Parathyroid adenoma (tissue), 2 donors: Measurements from ENCODE around the gene GPATCH2.

Experiments
- H2AFZ ChIP-seq: fragments of 300-600 bp; sonication (generic); one replicate; pipeline ENCODE4 v1.7.0; 2017; ENCODE audit warnings: antibody characterized with exemption, mild to moderate bottlenecking
- H3K27ac ChIP-seq: fragments of 300-600 bp; sonication (generic); one replicate; pipeline ENCODE4 v1.7.0; 2017
- H3K27me3 ChIP-seq: fragments of 300-600 bp; sonication (generic); one replicate; pipeline ENCODE4 v1.7.0; 2017; ENCODE audit warnings: low read length; ENCODE audit not compliant: control insufficient read depth, insufficient read depth
- H3K36me3 ChIP-seq: fragments of 300-600 bp; sonication (generic); one replicate; pipeline ENCODE4 v1.7.0; 2017; ENCODE audit warnings: low read length; ENCODE audit not compliant: control insufficient read depth, insufficient read depth
- H3K4me1 ChIP-seq: fragments of 300-600 bp; sonication (generic); one replicate; pipeline ENCODE4 v1.7.0; 2017; ENCODE audit warnings: control low read depth
- H3K4me2 ChIP-seq: fragments of 300-600 bp; sonication (generic); one replicate; pipeline ENCODE4 v1.7.0; 2017; ENCODE audit warnings: low read length
- H3K4me3 ChIP-seq: fragments of 300-600 bp; sonication (generic); one replicate; pipeline ENCODE4 v1.7.0; 2017; ENCODE audit warnings: low read depth, low read length
- H3K79me2 ChIP-seq: fragments of 300-600 bp; sonication (generic); one replicate; pipeline ENCODE4 v1.7.0; 2017; ENCODE audit warnings: control low read depth
- H3K9ac ChIP-seq: fragments of 300-600 bp; sonication (generic); one replicate; pipeline ENCODE4 v1.7.0; 2017; ENCODE audit warnings: mild to moderate bottlenecking
- H3K9me3 ChIP-seq: fragments of 300-600 bp; sonication (generic); one replicate; pipeline ENCODE4 v1.7.0; 2017; ENCODE audit warnings: low read length; ENCODE audit not compliant: control insufficient read depth
- TF ChIP-seq, protein P1 (sequence below): fragments of 300-600 bp; sonication (generic); IDR thresholded peaks from one replicate; pipeline ENCODE4 v1.7.0; 2017; ENCODE audit warnings: antibody characterized with exemption, mild to moderate bottlenecking
- donor health status: primary hyperparathyroidism.

GPATCH2 gene

GRCh38 chr1:217484871-217485270 lies 146.0 kb downstream of the GPATCH2 start:
- H3K4me1 ChIP-seq = no peaks in the 10 kb centered on the region
- H2AFZ ChIP-seq = no peak overlapping the region
- H3K4me2 ChIP-seq = no peak overlapping the region
- peaks cover 2% of the 10 kb centered on the region for H3K36me3 ChIP-seq
- H3K27ac ChIP-seq = no peak overlapping the region
- no peaks in the 10 kb centered on the region for H3K27me3 ChIP-seq
- TF ChIP-seq, protein P1, sequence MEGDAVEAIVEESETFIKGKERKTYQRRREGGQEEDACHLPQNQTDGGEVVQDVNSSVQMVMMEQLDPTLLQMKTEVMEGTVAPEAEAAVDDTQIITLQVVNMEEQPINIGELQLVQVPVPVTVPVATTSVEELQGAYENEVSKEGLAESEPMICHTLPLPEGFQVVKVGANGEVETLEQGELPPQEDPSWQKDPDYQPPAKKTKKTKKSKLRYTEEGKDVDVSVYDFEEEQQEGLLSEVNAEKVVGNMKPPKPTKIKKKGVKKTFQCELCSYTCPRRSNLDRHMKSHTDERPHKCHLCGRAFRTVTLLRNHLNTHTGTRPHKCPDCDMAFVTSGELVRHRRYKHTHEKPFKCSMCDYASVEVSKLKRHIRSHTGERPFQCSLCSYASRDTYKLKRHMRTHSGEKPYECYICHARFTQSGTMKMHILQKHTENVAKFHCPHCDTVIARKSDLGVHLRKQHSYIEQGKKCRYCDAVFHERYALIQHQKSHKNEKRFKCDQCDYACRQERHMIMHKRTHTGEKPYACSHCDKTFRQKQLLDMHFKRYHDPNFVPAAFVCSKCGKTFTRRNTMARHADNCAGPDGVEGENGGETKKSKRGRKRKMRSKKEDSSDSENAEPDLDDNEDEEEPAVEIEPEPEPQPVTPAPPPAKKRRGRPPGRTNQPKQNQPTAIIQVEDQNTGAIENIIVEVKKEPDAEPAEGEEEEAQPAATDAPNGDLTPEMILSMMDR = no peak
- no peak overlapping the region for H3K9ac ChIP-seq
- H3K9me3 ChIP-seq = no peaks in the 10 kb centered on the region
- no peaks in the 10 kb centered on the region for H3K79me2 ChIP-seq
- H3K4me3 ChIP-seq = no peak overlapping the region

GRCh38 chr1:217482356-217483102 lies 148.4 kb downstream of the GPATCH2 start:
- H3K27me3 ChIP-seq = no peaks in the 10 kb centered on the region
- no peak overlapping the region for H3K4me3 ChIP-seq
- no peak overlapping the region for H2AFZ ChIP-seq
- H3K27ac ChIP-seq = no peak overlapping the region
- TF ChIP-seq, protein P1 = no peak
- no peak overlapping the region for H3K9ac ChIP-seq
- no peaks in the 10 kb centered on the region for H3K4me1 ChIP-seq
- H3K79me2 ChIP-seq = no peaks in the 10 kb centered on the region
- H3K9me3 ChIP-seq = no peaks in the 10 kb centered on the region
- peaks cover 2% of the 10 kb centered on the region for H3K36me3 ChIP-seq
- H3K4me2 ChIP-seq = no peak overlapping the region

DNA sequence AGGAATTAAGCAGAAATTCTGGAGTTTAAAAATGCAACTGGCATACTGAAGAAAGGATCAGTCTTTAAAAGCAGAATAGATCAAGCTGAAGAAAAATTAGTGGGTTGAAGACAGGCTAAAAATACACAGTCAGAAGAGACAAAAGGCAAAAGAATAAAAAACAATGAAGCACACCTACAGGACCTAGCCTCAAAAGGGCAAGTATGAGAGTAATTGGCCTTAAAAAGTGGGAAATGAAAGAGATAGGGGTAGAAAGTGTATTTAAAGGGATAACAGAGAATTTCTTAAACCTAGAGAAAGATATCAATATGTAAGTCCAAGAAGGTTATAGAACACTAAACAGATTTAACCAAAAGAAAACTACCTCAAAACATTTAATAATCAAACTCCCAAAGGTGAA lies 152.4 kb downstream of the GPATCH2 start:
- Histone ChIP-seq H3K36me3 (peaks cover 2% of the 10 kb centered on the region), H3K79me2 (no peaks in the 10 kb centered on the region), H3K9me3 (no peaks in the 10 kb centered on the region), H3K4me1 (no peaks in the 10 kb centered on the region), H3K4me3 (no peak overlapping the region), H3K4me2 (no peak overlapping the region), H3K27ac (no peak overlapping the region), H2AFZ (no peak overlapping the region), H3K27me3 (no peaks in the 10 kb centered on the region), H3K9ac (no peak overlapping the region)
- TF ChIP-seq, protein P1 = no peak

GRCh38 chr1:217472915-217473314 lies 158.0 kb downstream of the GPATCH2 start:
- H3K9me3 ChIP-seq = no peaks in the 10 kb centered on the region
- H3K4me1 ChIP-seq = no peaks in the 10 kb centered on the region
- no peak overlapping the region for H3K9ac ChIP-seq
- TF ChIP-seq, protein P1 = no peak
- no peaks in the 10 kb centered on the region for H3K36me3 ChIP-seq
- no peak overlapping the region for H2AFZ ChIP-seq
- no peak overlapping the region for H3K4me3 ChIP-seq
- no peaks in the 10 kb centered on the region for H3K27me3 ChIP-seq
- no peak overlapping the region for H3K27ac ChIP-seq
- H3K4me2 ChIP-seq = no peak overlapping the region
- H3K79me2 ChIP-seq = no peaks in the 10 kb centered on the region

DNA sequence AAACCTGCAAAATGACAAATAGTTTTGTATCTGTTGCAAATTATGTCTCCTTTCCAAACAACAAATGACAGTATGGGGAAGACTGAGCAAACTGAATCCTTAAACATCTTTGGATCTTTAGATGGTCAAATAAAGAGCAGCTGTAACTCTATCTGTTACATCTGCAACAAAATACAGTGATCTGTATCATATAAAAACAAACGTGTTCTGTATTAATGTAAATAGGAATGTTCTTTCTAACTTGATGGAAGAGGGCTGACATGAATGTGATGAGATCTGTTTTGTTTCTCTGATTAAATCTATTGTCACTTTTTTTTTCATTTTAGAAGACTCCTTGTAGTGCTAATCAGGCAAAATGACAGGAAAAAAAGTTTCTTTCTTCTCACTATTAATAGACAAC lies 159.5 kb downstream of the GPATCH2 start:
- Histone ChIP-seq H3K4me3 (no peak overlapping the region), H3K27ac (no peak overlapping the region), H3K79me2 (no peaks in the 10 kb centered on the region), H3K9ac (no peak overlapping the region), H3K4me2 (no peak overlapping the region), H3K4me1 (no peaks in the 10 kb centered on the region), H2AFZ (no peak overlapping the region), H3K36me3 (no peaks in the 10 kb centered on the region), H3K27me3 (no peaks in the 10 kb centered on the region), H3K9me3 (no peaks in the 10 kb centered on the region)
- TF ChIP-seq, protein P1 = no peak
